ELF-1 (cell line): ENCODE measurements around the gene MTFR1L.

Experiments used
- DNase-seq: peaks from one replicate; pipeline ENCODE4 v3.0.0-alpha.2; 2016; ENCODE audit warnings: low read depth, low spot score

Gene MTFR1L

DNA sequence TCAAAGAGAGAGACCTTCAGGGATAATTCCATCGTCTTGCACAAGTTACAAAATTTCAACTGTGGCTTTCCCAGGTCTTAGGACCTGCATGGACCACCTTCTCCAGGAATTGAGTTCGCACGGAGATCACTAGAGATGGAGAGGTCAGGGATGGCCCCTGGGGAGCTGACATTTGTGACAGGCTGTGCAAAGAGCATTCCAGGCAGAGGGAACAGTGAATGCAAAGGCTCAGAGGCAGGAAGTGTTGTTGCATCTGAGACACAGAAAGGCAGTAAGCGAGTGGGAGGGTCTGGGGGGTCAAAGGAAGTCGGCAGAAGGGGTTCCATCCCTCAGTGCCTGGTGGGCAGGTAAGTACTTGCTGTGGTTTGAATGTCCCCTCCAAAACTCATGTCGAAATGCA is 29.3 kb upstream of the MTFR1L start:
- no peak for DNase-seq

DNA sequence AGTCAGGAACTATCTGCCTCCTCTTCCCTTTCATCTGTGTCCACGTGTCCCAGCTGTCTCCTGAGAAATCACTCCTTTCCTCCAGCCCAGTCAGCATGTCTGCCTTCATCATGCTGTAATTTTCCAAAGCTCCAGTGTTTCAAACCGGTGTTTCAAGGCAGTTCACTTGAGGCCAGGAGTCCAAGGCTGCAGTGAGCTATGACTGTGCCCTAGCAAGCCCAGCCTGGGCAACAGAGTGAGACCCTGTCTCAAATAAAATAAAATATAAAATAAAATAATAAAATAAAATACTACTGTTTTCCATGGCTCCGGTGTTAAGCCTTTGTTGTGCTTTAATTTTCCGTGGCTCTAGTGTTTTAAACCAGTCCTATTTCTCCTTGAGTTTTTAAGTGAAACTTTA is 27.6 kb upstream of the MTFR1L start:
- DNase-seq = no peak

DNA sequence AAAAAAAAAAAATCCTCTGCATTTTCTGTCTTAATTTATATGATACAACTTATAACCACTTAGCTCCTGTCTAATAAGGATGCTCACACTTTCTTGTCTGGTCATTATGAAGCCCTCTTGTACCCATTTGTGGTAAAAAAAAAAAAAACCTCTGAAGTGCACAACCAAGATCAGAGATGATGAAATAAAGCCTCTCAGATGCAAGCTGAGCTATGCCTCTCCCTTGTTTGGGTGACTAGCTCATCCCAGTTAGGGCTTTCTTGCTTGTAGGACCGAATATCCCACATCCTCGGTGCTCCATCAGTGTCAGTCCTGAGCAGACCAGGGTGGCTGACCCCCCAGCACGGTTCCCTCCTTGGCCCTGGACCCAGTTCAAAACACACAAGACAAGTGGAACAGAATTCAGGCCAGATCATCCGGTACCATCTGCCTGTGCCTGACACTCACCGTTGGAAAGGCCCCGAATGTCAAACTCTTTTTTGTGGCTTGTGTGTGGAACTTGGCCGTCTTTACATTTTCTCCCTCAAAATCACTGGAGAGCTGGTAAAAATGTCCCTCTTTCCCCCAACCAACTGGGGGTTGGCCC is 26.1 kb upstream of the MTFR1L start:
- no peak for DNase-seq

GRCh38 chr1:25794325-25794724 is 25.4 kb upstream of the MTFR1L start:
- no peak for DNase-seq

DNA sequence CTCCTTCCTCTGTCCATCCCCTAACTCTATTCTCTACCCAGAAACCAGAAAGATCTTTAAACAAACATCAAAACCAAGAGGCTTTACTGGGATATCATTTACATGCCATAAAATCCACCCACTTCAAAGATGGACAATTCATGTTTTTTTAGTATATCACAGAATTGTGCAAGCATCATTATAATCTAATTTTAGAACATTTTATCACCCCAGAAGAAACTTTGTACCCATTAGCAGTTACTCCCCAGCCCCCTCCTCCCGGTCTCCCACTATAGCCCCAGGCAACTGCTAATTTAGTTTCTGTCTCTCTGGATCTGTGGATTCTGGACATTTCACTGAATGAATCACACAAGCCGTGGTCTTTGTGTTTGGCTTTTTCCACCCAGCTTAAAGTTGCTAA is 24.5 kb upstream of the MTFR1L start:
- no peak for DNase-seq

- DNase-seq = no peak
These were observed 23.6 kb upstream of the MTFR1L start for GRCh38 chr1:25795946-25796810.

DNA sequence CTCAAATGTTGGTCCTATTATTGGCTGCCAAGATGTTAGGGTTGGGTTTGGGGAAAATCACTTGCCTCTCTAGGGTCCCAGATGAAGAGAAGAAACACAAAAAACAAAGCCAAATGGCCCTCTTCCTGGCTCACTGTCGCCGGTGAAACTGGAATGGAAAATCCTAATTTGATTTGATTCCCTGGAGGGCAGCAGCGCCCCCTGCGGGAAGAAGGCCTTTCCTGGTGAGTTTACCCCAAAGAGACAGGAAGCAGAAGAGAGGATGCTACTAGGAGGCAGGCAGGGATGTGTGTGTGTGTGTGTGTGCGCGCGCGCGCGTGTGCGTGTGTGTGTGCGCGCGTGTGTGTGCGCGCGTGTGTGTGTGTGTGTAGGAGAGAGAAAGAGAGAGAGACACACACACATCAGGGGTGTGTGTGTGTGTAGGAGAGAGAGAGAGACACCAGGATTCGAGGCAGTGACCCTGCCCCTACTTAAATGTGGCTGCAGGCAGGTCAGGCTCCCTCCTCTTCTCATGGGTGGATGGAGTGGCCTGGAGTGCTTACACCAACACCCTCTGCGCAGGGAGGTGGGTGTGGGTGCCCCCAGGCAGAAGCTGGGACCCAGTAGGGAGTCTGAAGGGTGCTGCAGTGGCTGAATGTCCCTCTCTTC is 22.8 kb upstream of the MTFR1L start:
- DNase-seq = peak; percentile 89

GRCh38 chr1:25797939-25798338 is 21.8 kb upstream of the MTFR1L start:
- DNase-seq = peak; percentile 81

DNA sequence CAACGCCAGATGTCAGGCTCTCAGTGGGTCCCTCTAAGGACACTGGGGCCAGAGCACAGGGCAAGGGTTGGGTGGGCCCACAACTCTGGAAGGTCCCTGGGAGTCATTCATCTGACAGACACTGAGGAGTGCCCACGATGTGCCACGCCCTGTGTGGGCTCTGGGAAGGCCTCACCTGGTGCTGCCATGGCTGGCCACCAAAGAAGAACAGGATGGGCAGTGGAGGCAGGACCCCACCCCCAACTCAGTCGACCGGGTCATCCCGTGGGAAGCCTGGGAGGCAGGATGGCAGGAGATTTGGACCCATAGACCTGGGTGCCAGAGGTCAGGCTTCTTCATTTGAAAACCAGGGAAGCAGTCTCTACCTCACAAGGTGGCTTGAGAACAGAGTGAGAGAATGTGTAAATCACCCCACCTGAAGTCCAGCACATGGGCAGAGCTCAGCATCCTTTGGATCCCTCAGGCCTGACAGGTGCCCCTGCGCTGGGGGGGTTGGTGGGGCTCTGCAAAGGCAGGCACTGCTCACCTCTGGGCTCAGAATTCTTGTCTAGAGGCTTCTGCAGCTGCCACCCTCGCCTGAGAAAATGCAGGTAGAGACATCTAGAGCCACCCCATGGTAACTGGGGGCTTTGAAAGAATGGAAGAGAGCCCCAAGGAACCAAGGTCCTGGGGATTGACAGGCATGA is 20.9 kb upstream of the MTFR1L start:
- no peak for DNase-seq

GRCh38 chr1:25799352-25799934 is 20.3 kb upstream of the MTFR1L start:
- peak; percentile 25 for DNase-seq

DNA sequence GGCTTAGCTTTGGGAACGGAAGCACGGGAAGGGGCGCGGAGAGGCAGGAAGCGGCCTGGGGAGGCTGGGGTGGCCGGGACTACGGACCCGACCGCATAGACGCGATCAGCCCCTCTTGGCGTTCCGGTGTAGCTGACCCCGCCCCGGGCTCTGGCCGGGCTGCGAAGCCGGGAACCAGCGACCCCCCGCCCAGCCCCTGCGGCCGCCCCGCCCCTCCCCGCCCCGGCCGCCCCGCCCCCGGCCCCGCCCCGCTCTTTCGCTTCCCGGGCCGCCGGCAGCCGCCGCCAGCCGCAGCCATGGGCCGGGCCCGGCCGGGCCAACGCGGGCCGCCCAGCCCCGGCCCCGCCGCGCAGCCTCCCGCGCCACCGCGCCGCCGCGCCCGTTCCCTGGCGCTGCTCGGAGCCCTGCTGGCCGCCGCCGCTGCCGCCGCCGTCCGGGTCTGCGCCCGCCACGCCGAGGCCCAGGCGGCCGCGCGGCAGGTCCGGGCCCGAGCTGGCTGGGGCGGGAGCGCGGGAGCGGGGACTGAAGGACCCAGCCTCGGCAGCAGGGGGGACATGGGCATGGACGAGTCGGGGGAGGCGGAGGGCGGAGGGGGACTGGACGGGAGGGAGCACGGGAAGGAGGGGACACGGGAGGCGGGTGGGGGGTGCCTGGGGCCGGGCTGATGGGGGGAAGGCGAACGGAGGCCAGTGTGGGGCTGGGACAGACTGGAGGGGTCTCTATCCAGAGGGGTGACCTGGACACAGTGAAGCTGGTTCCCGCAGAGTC is 19.6 kb upstream of the MTFR1L start, which contains the start of gene SELENON:
TSS of gene SELENON (plus strand) at position 259 of the 768 bp plus-strand sequence. CDS start at position 297, 38 bp downstream.
- peak; percentile 68 for DNase-seq

- peak; percentile 36 for DNase-seq
These were observed 18.9 kb upstream of the MTFR1L start for GRCh38 chr1:25800703-25801377.

- no peak for DNase-seq
These were observed 16.8 kb upstream of the MTFR1L start for GRCh38 chr1:25802915-25803314.

DNA sequence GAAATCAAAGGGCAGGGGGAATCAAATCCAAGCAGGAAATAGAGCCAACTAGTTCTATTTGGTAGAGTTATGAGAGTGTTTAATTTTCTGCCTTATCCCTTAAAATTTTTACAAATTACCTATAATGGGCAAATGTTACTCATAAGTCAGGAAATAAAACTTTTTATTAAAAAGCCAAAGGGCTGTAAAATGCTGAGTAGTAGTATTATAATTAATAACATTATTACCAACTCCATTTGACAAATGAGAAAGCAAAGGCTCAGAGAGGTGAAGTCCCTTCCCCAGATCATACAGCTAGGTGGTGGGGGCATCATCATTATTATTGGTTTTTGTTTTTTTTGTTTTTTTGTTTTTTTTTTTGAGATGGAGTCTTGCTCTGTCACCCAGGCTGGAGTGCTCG is 16.4 kb upstream of the MTFR1L start:
- no peak for DNase-seq

- no peak for DNase-seq
These were observed 15.3 kb upstream of the MTFR1L start for GRCh38 chr1:25804244-25804963.

- DNase-seq = no peak
These were observed 14.5 kb upstream of the MTFR1L start for GRCh38 chr1:25804964-25805862.

DNA sequence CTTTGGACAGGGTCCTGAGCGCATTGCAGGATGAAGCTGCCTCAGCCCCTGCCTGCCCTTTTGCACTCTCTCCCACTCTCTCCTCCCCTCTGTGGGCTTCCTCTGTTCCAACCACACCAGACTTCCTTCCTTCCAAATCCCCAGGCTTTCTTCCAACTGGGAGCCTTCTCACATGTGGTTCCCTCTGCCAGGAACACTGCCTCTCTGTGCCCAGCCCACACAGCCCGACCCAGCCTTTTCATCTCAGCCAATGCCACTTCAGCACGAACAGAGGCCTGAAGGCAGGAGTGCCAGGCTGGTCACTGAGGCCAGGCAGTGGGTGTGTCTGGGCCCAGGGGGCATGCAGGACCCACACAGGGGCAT is 13.9 kb upstream of the MTFR1L start:
- no peak for DNase-seq

DNA sequence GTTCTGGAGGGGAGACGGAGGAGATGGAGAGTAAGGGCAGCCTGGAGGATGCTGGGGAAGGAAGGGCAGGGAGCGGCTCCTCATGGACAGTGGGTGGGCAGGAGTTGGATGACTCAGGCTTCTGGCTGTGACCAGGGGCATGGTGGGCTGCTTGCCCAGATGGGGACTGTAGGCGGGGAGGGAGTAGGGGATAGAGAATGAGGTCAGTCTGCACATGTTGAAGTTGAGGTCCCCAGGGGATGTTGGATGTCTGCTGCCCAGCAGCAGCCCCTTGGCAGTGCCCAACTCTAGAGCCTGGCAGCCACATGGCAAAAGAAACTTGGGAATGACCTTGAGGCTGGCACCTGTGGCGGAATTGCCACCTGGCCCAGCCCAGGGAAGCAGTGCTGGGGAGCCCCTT is 13.3 kb upstream of the MTFR1L start:
- DNase-seq = no peak
